Fibroblast of skin of abdomen (primary cell): ENCODE measurements around the gene AGR3.
A peak's percentile ranks its signal among the peaks of the same experiment; 100 is the strongest.
"Not testable (repeated sequence)": the region's sequence is repeated elsewhere in the genome, so short reads cannot be mapped to it uniquely, and the experiment has no call there.

Source experiments
- DNase-seq: peaks from one replicate; pipeline ENCODE4 v3.0.0-alpha.2; 2013

The AGR3 gene

DNA sequence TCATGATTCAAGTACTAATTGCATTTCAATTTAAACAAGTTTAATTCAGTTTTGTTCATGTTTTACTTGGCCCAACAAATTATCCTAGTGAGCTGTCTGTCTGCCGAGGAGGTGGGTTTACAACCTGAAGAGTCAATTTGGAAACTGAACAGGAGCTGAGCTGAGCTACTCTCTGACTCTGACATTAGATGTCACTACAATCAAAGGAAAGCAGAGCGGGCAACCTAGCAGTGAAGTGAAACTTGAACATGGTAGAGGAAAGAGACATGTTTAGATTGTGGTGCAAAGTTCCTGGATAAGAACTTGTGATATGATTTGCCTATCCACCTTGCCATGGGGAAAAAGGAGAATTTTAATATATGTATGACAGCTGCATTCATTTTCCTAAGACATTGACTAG lies 9.6 kb upstream of the AGR3 start:
- peak; percentile 60 for DNase-seq

DNA sequence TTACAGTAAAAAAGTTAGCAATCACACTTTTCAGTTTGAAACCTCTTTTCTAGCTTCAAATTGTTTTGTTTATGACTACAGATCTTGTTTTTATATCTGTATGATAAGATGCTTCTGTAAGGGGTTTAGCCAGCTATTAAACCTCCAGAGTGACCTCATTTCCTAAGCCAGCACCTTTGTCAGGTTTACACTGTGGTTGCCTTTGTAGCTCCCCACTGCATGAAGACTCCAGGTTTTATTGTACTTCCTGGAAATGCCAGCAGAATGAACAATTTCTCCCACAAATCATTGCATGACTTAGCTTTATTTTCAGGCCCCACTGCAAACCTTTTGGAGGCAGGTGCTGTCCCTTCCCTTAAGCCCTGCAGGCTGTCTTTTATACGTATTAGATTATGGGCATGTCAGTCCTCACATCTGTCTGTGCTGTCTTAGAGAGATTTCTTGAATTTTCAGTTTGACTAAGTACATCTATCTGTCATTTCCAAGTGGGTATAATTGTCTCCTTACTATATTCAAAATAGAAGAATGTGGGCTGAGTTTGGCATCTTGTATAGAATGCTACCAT lies 8.2 kb upstream of the AGR3 start:
- no peak for DNase-seq

DNA sequence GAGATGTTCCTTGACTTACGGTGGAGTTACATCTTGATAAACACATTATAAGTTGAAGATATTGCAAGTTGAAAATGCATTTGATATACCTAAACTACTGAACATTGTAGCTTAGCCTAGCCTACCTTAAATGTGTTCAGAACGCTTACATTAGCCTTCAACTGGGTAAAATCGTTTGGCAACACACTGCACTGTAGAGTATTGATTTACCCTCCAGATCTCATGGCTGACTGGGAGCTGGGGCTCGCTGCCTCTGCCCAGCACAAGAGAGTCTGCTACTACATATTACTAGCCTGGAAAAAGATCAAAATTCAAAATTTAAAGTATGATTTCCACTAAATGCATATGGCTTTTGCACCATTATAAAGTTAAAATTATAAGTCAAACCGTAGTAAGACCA lies 7.5 kb upstream of the AGR3 start:
- no peak for DNase-seq

DNA sequence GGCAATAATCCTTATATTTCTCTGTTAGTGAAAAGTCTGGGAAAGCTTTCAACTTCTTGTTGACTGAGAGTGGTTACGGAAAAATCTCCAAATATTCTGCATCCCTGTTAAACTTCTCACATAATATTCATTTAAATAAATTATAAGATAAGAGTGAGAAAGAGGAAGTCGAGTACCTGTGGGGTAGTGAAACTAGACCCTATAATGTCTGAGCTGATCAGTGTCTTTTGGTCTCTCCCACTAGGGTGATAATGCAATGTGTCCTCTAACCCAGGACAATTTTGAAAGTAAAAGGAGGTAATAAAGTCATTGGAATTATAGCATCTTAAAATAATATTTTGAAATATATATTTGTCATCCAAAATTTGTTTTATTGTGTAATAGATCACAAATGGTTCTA lies 2.1 kb upstream of the AGR3 start:
- no peak for DNase-seq

DNA sequence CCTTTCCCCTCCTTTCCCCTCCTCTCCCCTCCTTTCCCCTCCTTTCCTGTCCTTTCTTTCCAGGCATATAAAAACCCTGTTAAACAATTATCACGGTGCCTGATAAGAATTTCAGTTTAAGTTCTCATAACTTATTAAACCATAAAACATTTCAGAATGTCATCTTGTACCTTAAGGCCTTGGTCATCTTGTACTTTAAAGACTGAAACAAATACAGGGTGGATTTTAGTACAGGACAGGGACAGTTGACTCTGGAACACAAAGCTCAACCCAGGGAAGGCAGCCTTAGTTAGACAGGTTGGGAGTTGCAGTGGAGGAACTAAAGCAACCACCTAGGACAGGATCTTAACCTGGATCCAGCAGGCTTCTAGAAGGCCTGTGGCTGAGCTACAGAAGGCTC lies 1.2 kb downstream of the AGR3 start:
- no peak for DNase-seq

DNA sequence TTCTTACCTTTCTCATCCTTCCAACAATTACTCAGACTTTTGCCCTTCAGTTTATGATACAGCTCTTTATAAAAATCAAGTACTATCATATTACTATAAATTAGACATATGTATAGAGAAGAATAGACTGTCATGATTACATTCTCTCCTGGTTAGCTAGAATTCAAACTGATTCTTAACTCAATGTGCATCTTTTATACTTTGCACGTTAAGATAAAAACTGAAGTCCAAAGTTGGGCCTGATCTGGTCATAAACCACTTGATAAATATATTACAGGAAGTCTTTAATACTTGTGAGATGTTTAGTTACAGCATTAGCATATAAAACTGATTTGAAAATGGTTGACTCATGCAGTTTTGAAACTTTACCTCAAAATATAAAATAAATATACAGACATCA lies 2.6 kb downstream of the AGR3 start:
- DNase-seq: no peak

DNA sequence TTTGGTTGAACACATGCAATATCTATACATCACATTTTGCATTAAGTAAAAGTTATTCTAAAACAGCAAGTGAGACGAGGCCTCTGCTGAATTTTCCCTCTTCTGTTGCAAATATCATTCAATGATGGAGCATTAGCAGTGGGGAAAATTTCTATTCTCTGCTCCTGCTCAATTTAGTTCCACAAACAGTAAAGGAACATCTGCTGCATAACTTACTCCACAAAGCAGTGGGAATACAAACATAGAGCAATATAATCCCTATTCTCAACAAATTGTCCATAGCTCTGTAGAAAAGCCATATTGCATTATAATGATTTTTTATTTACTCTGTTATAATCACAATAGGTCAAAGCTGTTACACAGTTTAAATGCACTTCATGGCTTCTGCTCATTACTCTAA lies 5.9 kb downstream of the AGR3 start:
- no peak for DNase-seq

DNA sequence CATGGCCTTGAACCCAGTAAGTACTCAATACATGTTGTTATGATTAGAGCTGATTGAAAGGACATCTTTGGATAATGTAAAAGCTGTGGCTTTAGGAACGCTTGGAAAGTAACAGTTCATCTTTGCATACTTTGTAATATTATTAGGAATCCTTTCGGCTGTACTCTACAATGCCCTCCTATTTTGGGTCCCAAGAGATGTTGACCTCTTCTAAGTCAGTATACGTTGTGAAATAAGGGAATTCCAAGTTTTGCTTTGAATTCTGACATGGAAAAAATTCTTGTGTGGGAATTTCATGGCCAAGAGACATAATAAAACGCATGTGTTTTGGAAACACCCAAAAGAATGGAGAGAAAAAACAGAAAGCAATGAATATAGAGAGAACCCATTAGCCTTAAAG lies 7.7 kb downstream of the AGR3 start:
- DNase-seq: no peak

DNA sequence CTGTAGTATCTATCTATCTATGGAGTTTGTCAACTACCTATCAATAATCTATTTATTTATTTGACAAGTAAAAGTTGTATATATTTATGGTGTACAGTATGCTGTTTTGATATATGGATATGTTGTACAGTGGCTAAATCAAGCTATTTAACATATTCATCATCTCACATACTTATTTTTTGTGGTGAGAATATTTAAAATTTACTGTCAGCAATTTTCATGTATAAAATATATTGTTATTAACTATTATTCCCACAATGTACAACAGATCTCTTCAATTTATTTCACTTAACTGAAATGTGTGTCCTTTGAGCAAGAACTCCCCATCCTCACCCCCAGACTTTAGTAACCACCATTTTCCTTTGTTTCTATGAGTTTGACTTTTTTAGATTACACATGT lies 14.5 kb downstream of the AGR3 start:
- no peak for DNase-seq

DNA sequence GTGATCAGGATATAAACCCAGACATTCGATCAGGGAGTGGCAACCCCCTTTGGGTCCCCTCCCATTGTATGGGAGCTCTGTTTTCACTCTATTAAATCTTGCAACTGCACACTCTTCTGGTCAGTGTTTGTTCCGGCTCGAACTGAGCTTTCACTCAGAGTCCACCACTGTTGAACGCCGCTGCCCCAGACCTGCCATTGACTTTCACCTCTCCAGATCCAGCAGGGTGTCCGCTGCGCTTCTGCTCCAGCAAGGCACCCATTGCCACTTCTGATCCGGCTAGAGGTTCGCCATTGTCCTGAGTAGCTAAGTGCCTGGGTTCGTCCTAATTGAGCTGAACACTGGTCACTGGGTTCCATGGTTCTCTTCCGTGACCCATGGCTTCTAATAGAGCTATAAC lies 28.6 kb downstream of the AGR3 start:
- DNase-seq: not testable (repeated sequence)

DNA sequence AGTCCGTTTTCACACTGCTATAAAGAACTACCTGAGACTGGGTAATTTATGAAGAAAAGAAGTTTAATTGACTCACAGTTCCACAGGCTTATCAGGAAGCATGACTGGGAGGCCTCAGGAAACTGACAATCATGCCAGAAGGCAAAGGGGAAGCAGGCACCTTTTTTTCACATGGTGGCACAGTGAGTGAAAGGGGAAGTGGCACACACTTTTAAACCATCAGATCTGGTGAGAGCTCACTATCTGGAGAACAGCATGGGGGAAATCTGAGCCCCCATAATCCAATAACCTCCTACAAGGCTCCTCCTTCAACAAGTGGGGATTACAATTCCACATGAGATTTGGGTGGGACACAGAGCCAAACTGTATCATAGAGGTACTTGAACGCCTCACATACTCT lies 30.0 kb downstream of the AGR3 start:
- no peak for DNase-seq

DNA sequence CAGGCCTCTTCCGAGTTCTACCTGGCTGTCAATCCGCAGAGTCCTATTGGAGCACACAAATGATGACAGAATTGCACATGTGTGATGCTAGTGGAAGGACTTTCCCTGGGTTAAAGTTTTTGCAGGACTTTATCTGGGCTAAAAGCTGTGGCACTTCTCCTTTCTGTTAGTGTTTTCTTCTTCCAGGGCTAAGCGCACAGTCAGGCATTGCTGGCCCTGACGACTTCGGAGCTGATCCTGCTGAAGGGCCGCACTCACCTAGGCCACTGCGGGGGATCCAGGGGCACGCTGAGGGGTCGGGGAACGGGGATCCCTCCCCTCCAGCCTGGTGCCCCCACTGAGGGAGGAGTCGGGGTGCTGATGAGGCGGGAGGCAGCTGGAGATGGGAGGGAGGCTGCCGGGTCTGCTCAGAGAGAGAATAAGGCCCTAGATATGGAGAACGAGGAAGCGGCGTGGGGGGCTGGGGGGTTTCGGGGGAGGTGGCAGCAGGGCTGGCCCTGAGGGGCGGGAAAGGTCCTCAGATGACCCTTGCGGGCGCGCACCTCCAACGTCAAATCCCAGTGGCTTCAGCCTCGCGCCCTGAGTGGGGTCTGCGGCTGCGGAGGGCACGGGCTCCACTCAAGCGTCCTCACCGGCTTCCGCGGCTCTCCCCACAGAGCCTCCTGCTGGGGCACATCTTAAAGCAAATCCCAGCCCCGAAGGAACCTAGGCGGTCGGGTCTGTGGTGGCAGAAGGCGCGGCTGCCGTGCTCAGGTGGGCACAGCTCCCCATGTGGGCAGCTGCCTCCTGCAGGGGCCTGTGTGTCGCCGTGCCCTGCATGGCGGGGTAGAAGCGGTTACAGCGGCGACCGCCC lies 30.9 kb downstream of the AGR3 start:
- no peak for DNase-seq

DNA sequence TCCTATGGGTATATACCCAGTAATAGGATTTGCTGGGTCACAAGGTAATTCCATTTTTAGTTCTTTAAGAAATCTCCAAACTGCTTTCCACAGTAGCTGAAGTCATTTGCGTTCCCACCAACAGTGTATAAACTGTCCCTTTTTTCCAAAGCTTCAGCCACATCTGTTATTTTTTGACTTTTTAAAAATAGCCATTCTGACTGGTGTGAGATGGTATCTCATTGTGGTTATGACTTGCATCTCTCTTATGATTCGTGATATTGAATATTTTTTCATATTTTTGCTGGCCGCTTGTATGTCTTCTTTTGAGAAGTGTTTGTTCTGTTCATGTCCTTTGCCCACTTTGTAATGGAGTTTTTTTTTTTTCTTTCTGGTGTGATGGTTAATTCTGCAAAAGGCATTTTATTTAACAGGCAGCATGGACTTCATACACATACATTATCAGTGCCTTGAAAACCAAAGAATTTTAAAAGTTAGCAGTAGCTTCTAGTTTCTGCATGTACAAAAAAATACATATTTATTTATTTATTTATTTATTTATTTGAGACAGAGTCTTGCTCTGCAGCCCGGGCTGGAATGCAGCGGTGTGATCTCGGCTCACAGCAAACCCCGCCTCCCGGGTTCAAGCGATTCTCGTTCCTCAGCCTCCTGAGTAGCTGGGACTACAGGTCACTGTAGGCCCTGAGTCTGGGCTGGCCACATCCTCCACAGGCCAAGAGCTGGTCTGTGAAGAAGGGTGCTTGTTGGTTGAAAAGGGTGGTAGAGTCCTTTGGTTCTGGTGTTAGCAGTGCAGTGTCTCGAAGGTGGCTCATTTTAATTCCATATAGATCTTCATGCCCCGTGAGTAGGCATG lies 32.3 kb downstream of the AGR3 start:
- DNase-seq: no peak

DNA sequence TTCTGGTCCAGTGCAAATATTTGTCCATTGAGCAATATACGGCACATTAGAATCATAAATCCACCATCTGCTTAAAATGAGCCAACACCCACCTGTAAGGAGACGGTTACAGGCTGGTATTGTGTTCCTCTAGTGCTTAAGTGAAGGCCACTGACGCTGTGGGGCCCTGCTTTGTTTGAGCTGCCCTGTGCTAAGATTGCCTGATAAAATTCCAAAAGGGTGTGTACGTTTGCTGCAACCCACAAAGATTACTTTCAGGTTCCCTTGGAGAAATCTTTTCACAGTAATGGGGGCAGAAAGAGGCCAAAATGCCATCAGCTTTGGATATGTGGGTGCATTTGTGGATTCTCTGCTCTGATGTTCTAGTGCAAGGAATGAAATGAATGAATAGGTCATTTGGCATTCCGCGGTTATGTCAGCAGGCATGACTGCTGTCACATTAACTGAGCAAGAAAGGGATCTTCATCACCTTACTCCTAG lies 34.4 kb downstream of the AGR3 start:
- peak; percentile 10 for DNase-seq

DNA sequence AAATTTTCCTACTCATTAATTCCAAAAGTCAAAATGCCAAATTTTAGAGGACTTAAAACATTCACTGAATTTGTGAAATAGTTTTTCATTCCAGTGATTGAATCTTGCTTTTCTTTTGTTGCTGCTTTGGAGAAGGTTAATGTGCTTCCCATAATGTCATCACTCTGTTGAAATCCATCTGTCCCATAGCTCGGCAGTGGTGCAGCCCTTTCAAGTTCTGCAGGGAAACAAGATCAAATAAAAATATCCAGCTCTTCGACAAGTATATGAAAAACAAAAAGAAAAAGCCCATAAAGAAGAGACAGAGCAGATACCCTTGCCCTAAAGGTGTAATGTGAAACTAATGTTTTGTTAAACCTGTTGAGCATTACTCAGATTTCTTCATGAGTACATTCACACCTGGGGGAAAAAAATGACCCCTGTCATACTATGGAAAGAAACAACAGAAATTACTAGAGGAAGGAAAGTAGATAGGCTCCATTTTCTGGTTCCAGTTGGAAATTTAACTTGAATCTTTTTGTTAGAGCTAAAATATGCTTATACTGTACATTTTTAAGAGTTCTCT lies 35.1 kb downstream of the AGR3 start:
- no peak for DNase-seq

DNA sequence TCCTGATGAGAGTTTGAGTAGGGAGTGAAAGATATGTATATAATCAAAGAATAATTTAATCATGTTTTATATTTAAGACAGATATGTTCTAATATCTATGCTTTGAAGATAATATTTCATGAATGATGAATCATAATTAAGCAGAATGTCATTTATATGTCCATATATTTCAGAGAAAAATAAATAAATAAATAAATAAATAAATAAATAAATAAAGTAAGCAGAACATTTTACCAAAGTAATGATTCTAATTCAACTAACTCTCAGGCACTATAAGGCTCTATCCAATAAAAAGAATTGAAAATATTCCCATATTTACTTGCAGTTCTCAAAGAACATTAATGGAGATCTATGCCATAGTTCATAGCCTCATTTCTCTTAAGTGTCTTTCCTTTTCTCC lies 36.0 kb downstream of the AGR3 start:
- DNase-seq: no peak

DNA sequence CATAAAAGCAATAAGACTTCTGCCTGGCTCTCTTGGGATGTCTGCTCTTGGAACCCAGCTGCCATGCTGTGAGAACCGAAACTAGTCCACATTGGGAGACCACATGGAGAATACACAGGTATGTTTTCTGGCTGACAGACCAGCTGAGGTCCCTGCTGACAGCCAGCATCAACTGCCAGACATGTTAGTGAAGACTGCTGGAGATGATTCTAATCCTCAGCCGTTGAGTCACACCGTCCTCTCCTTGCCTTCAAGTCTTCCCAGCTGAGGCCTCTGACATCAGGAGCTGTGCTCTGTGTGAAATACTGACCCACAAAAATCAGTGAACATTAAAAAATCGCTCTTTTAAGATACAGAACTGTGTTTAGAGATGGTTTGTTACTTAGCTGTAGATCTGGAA lies 40.1 kb downstream of the AGR3 start:
- DNase-seq: peak; percentile 85

DNA sequence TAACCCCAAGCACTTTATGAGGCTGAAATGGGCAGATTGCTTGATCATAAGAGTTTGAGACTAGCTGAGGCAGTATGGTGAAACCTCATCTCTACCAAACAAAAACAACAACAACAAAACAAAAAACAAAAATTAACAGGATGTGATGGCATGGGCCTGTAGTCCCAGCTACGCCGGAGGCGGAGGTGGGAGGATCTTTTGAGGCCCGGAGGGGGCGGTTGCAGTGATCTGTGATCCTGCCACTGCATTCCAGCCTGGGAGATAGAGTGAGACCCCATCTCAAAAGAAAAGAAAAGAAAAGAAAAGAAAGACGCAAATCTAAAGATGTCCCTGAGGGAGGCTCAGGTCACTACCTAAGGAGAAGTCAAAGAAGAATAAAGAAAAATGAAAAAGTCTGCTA lies 41.7 kb downstream of the AGR3 start:
- no peak for DNase-seq

DNA sequence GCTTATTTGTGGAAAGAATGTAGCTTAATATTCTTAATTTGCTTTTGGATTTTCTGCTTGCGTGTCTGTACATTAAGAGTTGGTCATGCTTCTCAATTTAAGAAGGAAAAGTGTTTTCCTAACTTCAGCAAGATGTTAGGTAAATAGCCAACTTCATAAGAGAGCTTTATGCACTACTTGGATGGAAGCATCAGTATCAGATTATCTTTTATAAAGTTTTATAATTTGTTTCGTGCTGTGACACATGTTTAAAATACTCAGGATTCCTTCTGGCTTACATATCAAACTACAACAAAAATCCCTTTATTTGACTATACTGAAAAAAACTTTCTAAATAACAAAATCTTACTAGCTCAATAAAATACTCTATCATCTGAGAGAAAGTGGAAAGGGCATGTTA lies 42.1 kb downstream of the AGR3 start:
- DNase-seq: peak; percentile 41

DNA sequence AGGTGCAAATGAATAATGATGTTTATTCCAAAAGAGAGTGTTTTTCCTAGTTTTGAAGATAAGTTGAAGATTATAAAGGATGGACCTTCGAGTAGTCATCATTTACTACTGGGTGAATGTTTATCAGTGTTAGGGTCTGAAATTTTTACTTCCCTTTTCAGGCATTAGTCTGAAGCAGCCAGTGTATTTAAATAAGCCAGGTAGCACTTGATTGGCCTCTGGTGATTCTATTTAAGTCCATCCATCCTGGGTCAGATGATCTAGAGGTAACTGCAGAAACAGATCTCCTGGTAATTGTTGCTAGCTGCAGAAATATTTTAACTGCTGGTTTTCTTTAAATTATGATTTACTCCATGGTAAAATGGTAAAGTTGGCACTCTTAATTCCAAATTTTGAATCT lies 42.9 kb downstream of the AGR3 start:
- DNase-seq: no peak

DNA sequence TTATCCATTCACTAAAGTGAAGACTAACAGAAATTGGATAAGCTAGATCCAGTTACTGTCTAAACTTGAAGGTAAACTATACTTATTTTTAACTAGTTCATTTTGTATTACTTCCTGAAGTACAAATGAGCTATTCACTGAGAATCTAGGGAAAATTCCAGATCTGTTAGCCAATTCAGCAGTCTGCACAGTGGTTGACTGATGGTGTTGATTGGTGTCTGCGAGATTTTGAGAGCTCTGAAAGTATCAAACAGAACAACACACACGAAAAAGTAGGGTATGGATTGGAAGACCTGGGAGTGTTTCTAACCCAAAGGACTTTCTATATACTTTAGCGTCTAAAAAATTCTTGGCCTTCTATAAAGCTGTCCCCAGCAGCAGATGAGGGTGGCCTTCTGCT lies 43.4 kb downstream of the AGR3 start:
- peak; percentile 27 for DNase-seq

DNA sequence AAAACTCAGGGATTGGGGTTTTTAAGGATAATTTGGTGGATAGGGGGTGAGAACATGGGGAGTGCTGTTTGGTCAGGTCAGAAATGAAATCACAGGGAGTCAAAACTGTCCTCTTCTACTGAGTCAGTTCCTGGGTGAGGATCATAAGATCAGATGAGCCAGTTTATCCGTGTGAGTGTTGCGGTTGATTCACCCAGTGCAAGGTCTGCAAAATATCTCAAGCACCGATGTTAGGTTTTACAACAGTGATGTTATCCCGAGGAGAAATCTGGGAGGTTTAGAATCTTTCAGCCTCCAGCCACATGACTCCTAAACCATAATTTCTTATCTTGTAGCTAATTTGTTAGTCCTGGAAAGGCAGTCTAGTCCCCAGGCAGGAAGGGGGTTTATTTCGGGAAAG lies 45.3 kb downstream of the AGR3 start:
- no peak for DNase-seq

DNA sequence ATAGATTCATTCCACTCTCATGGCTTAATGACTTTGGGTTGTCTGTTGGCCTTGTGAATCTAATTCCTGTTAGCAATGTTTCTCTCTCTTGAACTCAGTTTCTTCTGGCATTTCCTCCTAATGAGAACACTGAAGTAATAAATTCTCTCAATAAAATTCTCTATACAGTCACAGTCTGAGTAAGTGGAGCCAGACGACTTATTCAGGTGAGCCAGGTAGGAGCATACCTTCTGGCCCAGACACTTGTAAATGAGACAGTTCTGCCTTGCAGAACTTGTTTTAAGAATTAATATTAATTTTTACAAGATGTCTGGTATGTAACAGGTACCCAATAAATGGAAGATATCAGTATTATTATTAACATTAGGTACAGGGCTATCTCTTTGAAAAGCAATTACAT lies 48.4 kb downstream of the AGR3 start:
- no peak for DNase-seq
